Liver (tissue), 9 donors: ENCODE measurements around the gene EYA4. TPM values are rescaled to one million over a fixed set of nuclear protein-coding genes. Genes with fewer than 3 reads are reported as not detected.

Experiments
- DNase-seq: peaks from one replicate; pipeline ENCODE4 v3.0.0-alpha.2; 2017; ENCODE audit warnings: low spot score
- H3K27ac ChIP-seq, 2 donors: one replicate each; pipeline ENCODE4 v1.7.0; 2013; ENCODE audit warnings: inconsistent platforms in 2 of 2, low read length in 2 of 2, control low read depth in 1 of 2, low read depth in 1 of 2, mild to moderate bottlenecking in 1 of 2
- H3K27me3 ChIP-seq, 4 donors: one replicate each; pipeline versions ENCODE4 v1.6.1 to v1.7.0; 2013; ENCODE audit warnings: low read length in 3 of 4, inconsistent platforms in 1 of 4, mild to moderate bottlenecking in 1 of 4, moderate library complexity in 1 of 4; ENCODE audit not compliant: control insufficient read depth in 4 of 4, insufficient read depth in 4 of 4
- H3K36me3 ChIP-seq, 4 donors: one replicate each; pipeline versions ENCODE4 v1.6.1 to v1.7.0; 2013; ENCODE audit warnings: low read length in 3 of 4, mild to moderate bottlenecking in 3 of 4, low read depth in 1 of 4, moderate library complexity in 1 of 4; ENCODE audit not compliant: control insufficient read depth in 4 of 4, insufficient read depth in 3 of 4
- H3K4me1 ChIP-seq, 4 donors: one replicate each; pipeline versions ENCODE4 v1.6.1 to v1.7.0; 2013; ENCODE audit warnings: low read length in 3 of 4, mild to moderate bottlenecking in 3 of 4, moderate library complexity in 1 of 4; ENCODE audit not compliant: control insufficient read depth in 4 of 4, insufficient read depth in 4 of 4
- H3K4me3 ChIP-seq, 3 donors: one replicate each; pipeline versions ENCODE4 v1.6.1 to v1.7.0; 2013; ENCODE audit warnings: low read length in 3 of 3, control low read depth in 1 of 3, low read depth in 1 of 3, mild to moderate bottlenecking in 1 of 3
- H3K9ac ChIP-seq, 2 donors: one replicate each; pipeline ENCODE4 v1.7.0; 2013; ENCODE audit warnings: low read length in 2 of 2, mild to moderate bottlenecking in 2 of 2, moderate library complexity in 2 of 2, control low read depth in 1 of 2, low read depth in 1 of 2
- H3K9me3 ChIP-seq, 4 donors: one replicate each; pipeline versions ENCODE4 v1.6.1 to v1.7.0; 2013; ENCODE audit warnings: low read length in 3 of 4; ENCODE audit not compliant: control insufficient read depth in 4 of 4
- EGR1 ChIP-seq, 2 donors: IDR thresholded peaks; 2 replicates each; pipeline ENCODE4 v1.6.1; 2016 to 2018; ENCODE audit warnings: antibody characterized with exemption in 2 of 2, low read depth in 2 of 2
- FOXA1 ChIP-seq: IDR thresholded peaks from 2 replicates; pipeline ENCODE4 v1.6.1; 2016; ENCODE audit warnings: antibody characterized with exemption
- FOXA2 ChIP-seq: IDR thresholded peaks from 2 replicates; pipeline ENCODE4 v1.6.1; 2016; ENCODE audit warnings: antibody characterized with exemption
- GABPA ChIP-seq, 2 donors: IDR thresholded peaks in 1 of 2; conservative IDR thresholded peaks in 1 of 2; 2 replicates each; pipeline ENCODE4 v1.6.1; 2016; ENCODE audit warnings: antibody characterized with exemption in 2 of 2, mild to moderate bottlenecking in 1 of 2, moderate library complexity in 1 of 2
- HNF4A ChIP-seq, 2 donors: conservative IDR thresholded peaks; 2 replicates each; pipeline ENCODE4 v1.6.1; 2016; ENCODE audit warnings: antibody characterized with exemption in 2 of 2, mild to moderate bottlenecking in 2 of 2
- HNF4G ChIP-seq: IDR thresholded peaks from 2 replicates; pipeline ENCODE4 v1.6.1; 2016; ENCODE audit warnings: antibody characterized with exemption
- NR2F2 ChIP-seq: IDR thresholded peaks from 2 replicates; pipeline ENCODE4 v1.6.1; 2016; ENCODE audit warnings: antibody characterized with exemption
- RAD21 ChIP-seq, 2 donors: IDR thresholded peaks; 2 replicates each; pipeline ENCODE4 v1.6.1; 2016; ENCODE audit warnings: antibody characterized with exemption in 2 of 2, mild to moderate bottlenecking in 2 of 2
- RXRA ChIP-seq, 2 donors: IDR thresholded peaks; 2 replicates each; pipeline ENCODE4 v1.6.1; 2017 to 2018; ENCODE audit warnings: antibody characterized with exemption in 2 of 2, mild to moderate bottlenecking in 1 of 2
- SP1 ChIP-seq: IDR thresholded peaks from 2 replicates; pipeline ENCODE4 v1.6.1; 2018; ENCODE audit warnings: antibody characterized with exemption, mild to moderate bottlenecking
- WGBS: extraction: QIAGEN DNeasy Blood & Tissue Kit; methylation state at CpG from one replicate; pipeline ENCODE4 v1.1.7; 2013; 5-methylcytosine and 5-hydroxymethylcytosine counted together
- polyA plus RNA-seq, 2 donors: library from polyadenylated mRNA; stranded (reverse) in 1 of 2; unstranded in 1 of 2; fragments of 200-250 nt in 1 of 2; fragments of >200 nt in 1 of 2; fragmentation: Nextera tagmentation in 1 of 2; extraction: Ambion mirVana in 1 of 2; gene quantifications; one replicate each; pipeline versions ENCODE4 v1.2.1 to v1.2.3, GENCODE V29; 2013 to 2015
- total RNA-seq, 2 donors: library from RNA; depleted of rRNA; stranded (reverse); fragments of >200 nt; gene quantifications; one replicate each; pipeline ENCODE4 v1.2.3, GENCODE V29; 2014
- TF ChIP-seq, protein P1 (sequence below): IDR thresholded peaks from 2 replicates; pipeline ENCODE4 v1.6.1; 2016; ENCODE audit warnings: antibody characterized with exemption
- TF ChIP-seq, protein P2 (sequence below): IDR thresholded peaks from 2 replicates; pipeline ENCODE4 v1.6.1; 2016; ENCODE audit warnings: antibody characterized with exemption
- TF ChIP-seq, protein P3 (sequence below): IDR thresholded peaks from 2 replicates; pipeline ENCODE4 v1.6.1; 2016; ENCODE audit warnings: antibody characterized with exemption
- TF ChIP-seq, protein P4 (sequence below): IDR thresholded peaks from 2 replicates; pipeline ENCODE4 v1.6.1; 2016; ENCODE audit warnings: antibody characterized with exemption, mild to moderate bottlenecking
- TF ChIP-seq, protein P5 (sequence below): fragments of 150-350 bp; IDR thresholded peaks from 2 replicates; pipeline ENCODE4 v1.5.1; 2017; ENCODE audit warnings: improper control_type of control experiment, low read depth, low read length; ENCODE audit not compliant: missing input control
- donor health status: healthy.
- donor health status: healthy.
- donor health status: healthy.
- donor health status: healthy.
- donor health status: healthy.

Gene EYA4
- total and polyA plus RNA-seq, 4 donors: 0.05 to 0.50 TPM; not detected in 2

DNA sequence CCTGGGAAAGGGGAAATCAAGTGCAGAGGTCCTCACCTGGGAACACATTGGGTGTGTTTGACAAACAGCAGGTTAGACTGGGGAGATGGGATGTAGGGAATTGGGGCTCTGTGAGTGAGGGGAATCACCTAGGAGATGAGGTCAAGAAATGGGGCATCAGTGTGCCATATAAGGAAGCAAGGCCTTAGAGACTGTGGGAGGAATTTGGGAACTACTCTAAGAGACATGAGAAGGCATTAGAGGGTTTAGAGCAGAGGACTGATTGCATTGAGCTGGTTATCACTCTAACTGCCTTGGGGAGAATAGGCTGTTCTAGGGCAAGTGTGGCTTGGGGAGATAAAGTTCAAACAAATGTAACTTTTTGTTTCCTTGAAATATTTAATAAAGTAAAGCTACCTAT lies 189.9 kb downstream of the EYA4 start:
- no peak for TF ChIP-seq RXRA (IDR thresholded peaks at IDR 0.05)
- TF ChIP-seq, protein P1, sequence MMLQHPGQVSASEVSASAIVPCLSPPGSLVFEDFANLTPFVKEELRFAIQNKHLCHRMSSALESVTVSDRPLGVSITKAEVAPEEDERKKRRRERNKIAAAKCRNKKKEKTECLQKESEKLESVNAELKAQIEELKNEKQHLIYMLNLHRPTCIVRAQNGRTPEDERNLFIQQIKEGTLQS: no peak
- no peak for TF ChIP-seq FOXA1
- no peak for TF ChIP-seq FOXA2
- TF ChIP-seq, protein P2, sequence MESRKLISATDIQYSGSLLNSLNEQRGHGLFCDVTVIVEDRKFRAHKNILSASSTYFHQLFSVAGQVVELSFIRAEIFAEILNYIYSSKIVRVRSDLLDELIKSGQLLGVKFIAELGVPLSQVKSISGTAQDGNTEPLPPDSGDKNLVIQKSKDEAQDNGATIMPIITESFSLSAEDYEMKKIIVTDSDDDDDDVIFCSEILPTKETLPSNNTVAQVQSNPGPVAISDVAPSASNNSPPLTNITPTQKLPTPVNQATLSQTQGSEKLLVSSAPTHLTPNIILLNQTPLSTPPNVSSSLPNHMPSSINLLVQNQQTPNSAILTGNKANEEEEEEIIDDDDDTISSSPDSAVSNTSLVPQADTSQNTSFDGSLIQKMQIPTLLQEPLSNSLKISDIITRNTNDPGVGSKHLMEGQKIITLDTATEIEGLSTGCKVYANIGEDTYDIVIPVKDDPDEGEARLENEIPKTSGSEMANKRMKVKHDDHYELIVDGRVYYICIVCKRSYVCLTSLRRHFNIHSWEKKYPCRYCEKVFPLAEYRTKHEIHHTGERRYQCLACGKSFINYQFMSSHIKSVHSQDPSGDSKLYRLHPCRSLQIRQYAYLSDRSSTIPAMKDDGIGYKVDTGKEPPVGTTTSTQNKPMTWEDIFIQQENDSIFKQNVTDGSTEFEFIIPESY: no peak
- no peak for TF ChIP-seq HNF4A (conservative IDR thresholded peaks at IDR 0.05)
- DNase-seq: no peak

DNA sequence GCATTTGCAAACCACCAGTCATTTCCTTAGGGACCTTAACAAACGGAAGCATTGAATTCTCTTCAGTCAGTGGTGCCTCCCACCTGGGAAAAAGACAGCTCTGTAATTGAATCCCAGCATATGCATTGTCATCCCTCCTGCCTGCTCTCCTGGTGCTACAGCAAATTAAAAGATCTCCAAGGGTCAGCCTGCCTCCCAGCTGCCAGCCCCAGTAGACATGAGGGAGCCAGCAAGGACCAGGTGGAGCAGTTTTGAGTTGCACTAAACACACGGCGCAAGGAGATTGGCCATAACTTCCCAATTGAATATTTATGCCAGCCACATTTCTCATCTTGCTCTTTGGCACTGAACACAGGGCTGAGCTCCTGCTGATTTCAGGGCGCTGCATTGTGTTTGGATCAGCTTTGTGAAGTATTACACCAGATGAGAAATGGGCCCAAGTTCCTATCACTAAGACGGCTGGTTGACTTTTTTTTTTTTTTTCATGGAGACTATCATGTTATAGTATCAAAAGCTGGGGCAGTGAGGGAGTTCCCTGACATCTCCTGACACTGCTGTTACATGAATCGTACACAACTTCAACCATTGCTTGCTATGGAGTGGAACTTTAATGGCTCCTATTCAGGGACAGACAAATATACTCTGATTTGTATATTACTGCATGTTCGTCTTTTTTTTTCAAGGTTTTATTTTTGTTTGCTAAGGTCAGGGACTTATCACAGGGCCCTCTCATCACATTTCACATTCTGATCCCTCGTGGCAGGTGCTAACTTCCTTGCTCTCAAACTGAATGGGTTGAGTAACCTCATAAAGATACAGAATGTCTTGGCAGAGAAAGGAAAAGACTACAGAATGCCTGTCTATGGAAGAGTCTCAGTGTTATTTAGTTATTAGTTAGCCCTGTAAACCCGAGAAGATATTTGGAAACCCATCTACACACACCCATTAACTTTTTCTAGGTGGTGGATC lies 191.1 kb downstream of the EYA4 start:
- Histone ChIP-seq H3K27me3 (no peaks in the 10 kb centered on the region), H3K9ac (no peak overlapping the region), H3K27ac (no peak overlapping the region), H3K36me3 (no peaks in the 10 kb centered on the region), H3K9me3 (no peaks in the 10 kb centered on the region), H3K4me1 (peaks cover 0 to 22% (median 5%) of the 10 kb centered on the region in 4 donors), H3K4me3 (no peak overlapping the region)
- 61% methylated on average over 9 of the region's 9 CpGs for WGBS
- TF ChIP-seq EGR1 (IDR thresholded peaks at IDR 0.05; ENCODE audit: low read depth in 2 of 2) (no peak), HNF4G (no peak), NR2F2 (no peak), FOXA2 (no peak), RAD21 (IDR thresholded peaks at IDR 0.05) (no peak), SP1 (no peak), GABPA (IDR thresholded peaks at IDR 0.05 in 1 of 2, conservative IDR thresholded peaks at IDR 0.05 in 1 of 2) (no peak), RXRA (IDR thresholded peaks at IDR 0.05) (no peak), HNF4A (conservative IDR thresholded peaks at IDR 0.05) (no peak)
- TF ChIP-seq, protein P3, sequence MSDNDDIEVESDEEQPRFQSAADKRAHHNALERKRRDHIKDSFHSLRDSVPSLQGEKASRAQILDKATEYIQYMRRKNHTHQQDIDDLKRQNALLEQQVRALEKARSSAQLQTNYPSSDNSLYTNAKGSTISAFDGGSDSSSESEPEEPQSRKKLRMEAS: no peak
- TF ChIP-seq, protein P4, sequence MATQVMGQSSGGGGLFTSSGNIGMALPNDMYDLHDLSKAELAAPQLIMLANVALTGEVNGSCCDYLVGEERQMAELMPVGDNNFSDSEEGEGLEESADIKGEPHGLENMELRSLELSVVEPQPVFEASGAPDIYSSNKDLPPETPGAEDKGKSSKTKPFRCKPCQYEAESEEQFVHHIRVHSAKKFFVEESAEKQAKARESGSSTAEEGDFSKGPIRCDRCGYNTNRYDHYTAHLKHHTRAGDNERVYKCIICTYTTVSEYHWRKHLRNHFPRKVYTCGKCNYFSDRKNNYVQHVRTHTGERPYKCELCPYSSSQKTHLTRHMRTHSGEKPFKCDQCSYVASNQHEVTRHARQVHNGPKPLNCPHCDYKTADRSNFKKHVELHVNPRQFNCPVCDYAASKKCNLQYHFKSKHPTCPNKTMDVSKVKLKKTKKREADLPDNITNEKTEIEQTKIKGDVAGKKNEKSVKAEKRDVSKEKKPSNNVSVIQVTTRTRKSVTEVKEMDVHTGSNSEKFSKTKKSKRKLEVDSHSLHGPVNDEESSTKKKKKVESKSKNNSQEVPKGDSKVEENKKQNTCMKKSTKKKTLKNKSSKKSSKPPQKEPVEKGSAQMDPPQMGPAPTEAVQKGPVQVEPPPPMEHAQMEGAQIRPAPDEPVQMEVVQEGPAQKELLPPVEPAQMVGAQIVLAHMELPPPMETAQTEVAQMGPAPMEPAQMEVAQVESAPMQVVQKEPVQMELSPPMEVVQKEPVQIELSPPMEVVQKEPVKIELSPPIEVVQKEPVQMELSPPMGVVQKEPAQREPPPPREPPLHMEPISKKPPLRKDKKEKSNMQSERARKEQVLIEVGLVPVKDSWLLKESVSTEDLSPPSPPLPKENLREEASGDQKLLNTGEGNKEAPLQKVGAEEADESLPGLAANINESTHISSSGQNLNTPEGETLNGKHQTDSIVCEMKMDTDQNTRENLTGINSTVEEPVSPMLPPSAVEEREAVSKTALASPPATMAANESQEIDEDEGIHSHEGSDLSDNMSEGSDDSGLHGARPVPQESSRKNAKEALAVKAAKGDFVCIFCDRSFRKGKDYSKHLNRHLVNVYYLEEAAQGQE: no peak
- TF ChIP-seq, protein P5, sequence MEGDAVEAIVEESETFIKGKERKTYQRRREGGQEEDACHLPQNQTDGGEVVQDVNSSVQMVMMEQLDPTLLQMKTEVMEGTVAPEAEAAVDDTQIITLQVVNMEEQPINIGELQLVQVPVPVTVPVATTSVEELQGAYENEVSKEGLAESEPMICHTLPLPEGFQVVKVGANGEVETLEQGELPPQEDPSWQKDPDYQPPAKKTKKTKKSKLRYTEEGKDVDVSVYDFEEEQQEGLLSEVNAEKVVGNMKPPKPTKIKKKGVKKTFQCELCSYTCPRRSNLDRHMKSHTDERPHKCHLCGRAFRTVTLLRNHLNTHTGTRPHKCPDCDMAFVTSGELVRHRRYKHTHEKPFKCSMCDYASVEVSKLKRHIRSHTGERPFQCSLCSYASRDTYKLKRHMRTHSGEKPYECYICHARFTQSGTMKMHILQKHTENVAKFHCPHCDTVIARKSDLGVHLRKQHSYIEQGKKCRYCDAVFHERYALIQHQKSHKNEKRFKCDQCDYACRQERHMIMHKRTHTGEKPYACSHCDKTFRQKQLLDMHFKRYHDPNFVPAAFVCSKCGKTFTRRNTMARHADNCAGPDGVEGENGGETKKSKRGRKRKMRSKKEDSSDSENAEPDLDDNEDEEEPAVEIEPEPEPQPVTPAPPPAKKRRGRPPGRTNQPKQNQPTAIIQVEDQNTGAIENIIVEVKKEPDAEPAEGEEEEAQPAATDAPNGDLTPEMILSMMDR: no peak
- no peak for DNase-seq

More for the DNA sequence above, 189.9 kb downstream of the EYA4 start:
- Histone ChIP-seq H3K4me3 (no peak overlapping the region), H3K4me1 (peaks cover 0 to 29% (median 8%) of the 10 kb centered on the region in 4 donors), H3K27ac (no peak overlapping the region), H3K27me3 (no peaks in the 10 kb centered on the region), H3K36me3 (no peaks in the 10 kb centered on the region), H3K9ac (no peak overlapping the region), H3K9me3 (no peaks in the 10 kb centered on the region)
